DOHH2 (cell line): ENCODE measurements around the gene FRMD3.

ENCODE experiments used
- H3F3A ChIP-seq: fragments of 200-600 bp; sonication (generic), shearing (Covaris generic); 2 replicates; pipeline ENCODE4 v1.6.0; 2016; ENCODE audit warnings: antibody characterized with exemption, mild to moderate bottlenecking; ENCODE audit not compliant: control insufficient read depth, insufficient read depth
- H3K27ac ChIP-seq: fragments of 200-600 bp; sonication (generic); 2 replicates; pipeline ENCODE4 v1.5.1; 2014; ENCODE audit warnings: low read depth, mild to moderate bottlenecking, low read length, moderate library complexity
- H3K27me3 ChIP-seq: fragments of 200-600 bp; sonication (generic); 2 replicates; pipeline ENCODE4 v1.6.1; 2014; ENCODE audit warnings: mild to moderate bottlenecking, low read length, mixed read lengths; ENCODE audit not compliant: control insufficient read depth
- H3K36me3 ChIP-seq: fragments of 200-600 bp; sonication (generic); 2 replicates; pipeline ENCODE4 v1.6.1; 2014; ENCODE audit warnings: mild to moderate bottlenecking, low read length, moderate library complexity, mixed read lengths; ENCODE audit not compliant: control insufficient read depth
- H3K4me1 ChIP-seq: fragments of 200-600 bp; sonication (generic); 2 replicates; pipeline ENCODE4 v1.6.1; 2014; ENCODE audit warnings: mild to moderate bottlenecking, low read length, mixed read lengths; ENCODE audit not compliant: control insufficient read depth
- H3K4me2 ChIP-seq: fragments of 200-600 bp; sonication (generic); 2 replicates; pipeline ENCODE4 v1.6.0; 2014; ENCODE audit warnings: mild to moderate bottlenecking, low read length, moderate library complexity
- H3K4me3 ChIP-seq: fragments of 200-600 bp; sonication (generic); 2 replicates; pipeline ENCODE4 v1.5.1; 2014; ENCODE audit warnings: mild to moderate bottlenecking, low read length, mixed read lengths
- H3K79me2 ChIP-seq: fragments of 200-600 bp; sonication (generic); 2 replicates; pipeline ENCODE4 v1.6.1; 2014; ENCODE audit warnings: mild to moderate bottlenecking, low read length, mixed read lengths; ENCODE audit not compliant: control insufficient read depth
- H3K9me2 ChIP-seq: fragments of 200-600 bp; sonication (generic); replicated peaks from 2 replicates; pipeline ENCODE4 v1.6.1; 2014; ENCODE audit warnings: mild to moderate bottlenecking, low read length, mixed read lengths; ENCODE audit not compliant: control insufficient read depth
- H3K9me3 ChIP-seq: fragments of 200-600 bp; sonication (generic); 2 replicates; pipeline ENCODE4 v1.6.1; 2014; ENCODE audit warnings: antibody characterized with exemption, low read length, mixed read lengths; ENCODE audit not compliant: control insufficient read depth, insufficient read depth
- H4K20me1 ChIP-seq: fragments of 200-600 bp; sonication (generic); 2 replicates; pipeline ENCODE4 v1.6.0; 2014; ENCODE audit warnings: low read depth, mild to moderate bottlenecking, antibody characterized with exemption, low read length, moderate library complexity; ENCODE audit not compliant: control insufficient read depth, insufficient read depth
- CTCF ChIP-seq: fragments of 200-600 bp; sonication (generic); IDR thresholded peaks from one replicate; pipeline ENCODE4 v1.5.1; 2014; ENCODE audit warnings: antibody characterized with exemption, mild to moderate bottlenecking, low read depth, low read length; ENCODE audit not compliant: poor library complexity, severe bottlenecking
- EZH2phosphoT487 ChIP-seq: fragments of 200-600 bp; sonication (generic); IDR thresholded peaks from 2 replicates; pipeline ENCODE4 v1.6.1; 2017; ENCODE audit warnings: borderline replicate concordance, mild to moderate bottlenecking, antibody characterized with exemption, low read length, moderate library complexity, mixed read lengths

The FRMD3 gene

GRCh38 chr9:83457005-83457404, 81.2 kb downstream of the FRMD3 start:
- H3K9me3 ChIP-seq, result no peaks in the 10 kb centered on the region
- H3K9me2 ChIP-seq, result no peaks in the 10 kb centered on the region
- no peaks in the 10 kb centered on the region for H3K79me2 ChIP-seq
- no peak for TF ChIP-seq CTCF
- TF ChIP-seq EZH2phosphoT487, result no peak
- no peaks in the 10 kb centered on the region for H3K4me1 ChIP-seq
- H3K27ac ChIP-seq, result no peak overlapping the region
- H3K36me3 ChIP-seq, result no peaks in the 10 kb centered on the region
- no peak overlapping the region for H3K4me3 ChIP-seq
- H3K27me3 ChIP-seq, result no peaks in the 10 kb centered on the region
- no peaks in the 10 kb centered on the region for H4K20me1 ChIP-seq
- no peaks in the 10 kb centered on the region for H3F3A ChIP-seq
- no peak overlapping the region for H3K4me2 ChIP-seq

- no peaks in the 10 kb centered on the region for H3K4me1 ChIP-seq
- H3K9me3 ChIP-seq, result no peaks in the 10 kb centered on the region
- H3K9me2 ChIP-seq, result no peaks in the 10 kb centered on the region
- no peak overlapping the region for H3K4me3 ChIP-seq
- H3K27ac ChIP-seq, result no peak overlapping the region
- H3F3A ChIP-seq, result no peaks in the 10 kb centered on the region
- no peaks in the 10 kb centered on the region for H3K79me2 ChIP-seq
- H3K36me3 ChIP-seq, result no peaks in the 10 kb centered on the region
- no peaks in the 10 kb centered on the region for H4K20me1 ChIP-seq
- no peaks in the 10 kb centered on the region for H3K27me3 ChIP-seq
- no peak for TF ChIP-seq EZH2phosphoT487
- no peak for TF ChIP-seq CTCF
- no peak overlapping the region for H3K4me2 ChIP-seq
Measured at GRCh38 chr9:83456226-83456625, 82.0 kb downstream of the FRMD3 start.

- Histone ChIP-seq H3K9me3 (no peaks in the 10 kb centered on the region), H3K27me3 (no peaks in the 10 kb centered on the region), H3K4me2 (no peak overlapping the region), H3K4me1 (no peaks in the 10 kb centered on the region), H3K36me3 (no peaks in the 10 kb centered on the region), H3K27ac (no peak overlapping the region), H3K79me2 (no peaks in the 10 kb centered on the region), H3F3A (no peaks in the 10 kb centered on the region), H4K20me1 (no peaks in the 10 kb centered on the region), H3K4me3 (no peak overlapping the region), H3K9me2 (no peaks in the 10 kb centered on the region)
- TF ChIP-seq CTCF, result no peak
- no peak for TF ChIP-seq EZH2phosphoT487
Measured at GRCh38 chr9:83454076-83454475, 84.1 kb downstream of the FRMD3 start.

GRCh38 chr9:83451308-83451707, 86.9 kb downstream of the FRMD3 start:
- Histone ChIP-seq H3K36me3 (no peaks in the 10 kb centered on the region), H3K9me2 (no peaks in the 10 kb centered on the region), H4K20me1 (no peaks in the 10 kb centered on the region), H3K27ac (no peak overlapping the region), H3K4me1 (no peaks in the 10 kb centered on the region), H3K4me3 (no peak overlapping the region), H3K9me3 (no peaks in the 10 kb centered on the region), H3F3A (no peaks in the 10 kb centered on the region), H3K4me2 (no peak overlapping the region), H3K27me3 (no peaks in the 10 kb centered on the region), H3K79me2 (no peaks in the 10 kb centered on the region)
- TF ChIP-seq EZH2phosphoT487 (no peak), CTCF (no peak)
